ENCODE results near the gene MINAR1.

- no peak for TF ChIP-seq POLR2A (IDR thresholded peaks at IDR 0.05)
- TF ChIP-seq, protein P1, sequence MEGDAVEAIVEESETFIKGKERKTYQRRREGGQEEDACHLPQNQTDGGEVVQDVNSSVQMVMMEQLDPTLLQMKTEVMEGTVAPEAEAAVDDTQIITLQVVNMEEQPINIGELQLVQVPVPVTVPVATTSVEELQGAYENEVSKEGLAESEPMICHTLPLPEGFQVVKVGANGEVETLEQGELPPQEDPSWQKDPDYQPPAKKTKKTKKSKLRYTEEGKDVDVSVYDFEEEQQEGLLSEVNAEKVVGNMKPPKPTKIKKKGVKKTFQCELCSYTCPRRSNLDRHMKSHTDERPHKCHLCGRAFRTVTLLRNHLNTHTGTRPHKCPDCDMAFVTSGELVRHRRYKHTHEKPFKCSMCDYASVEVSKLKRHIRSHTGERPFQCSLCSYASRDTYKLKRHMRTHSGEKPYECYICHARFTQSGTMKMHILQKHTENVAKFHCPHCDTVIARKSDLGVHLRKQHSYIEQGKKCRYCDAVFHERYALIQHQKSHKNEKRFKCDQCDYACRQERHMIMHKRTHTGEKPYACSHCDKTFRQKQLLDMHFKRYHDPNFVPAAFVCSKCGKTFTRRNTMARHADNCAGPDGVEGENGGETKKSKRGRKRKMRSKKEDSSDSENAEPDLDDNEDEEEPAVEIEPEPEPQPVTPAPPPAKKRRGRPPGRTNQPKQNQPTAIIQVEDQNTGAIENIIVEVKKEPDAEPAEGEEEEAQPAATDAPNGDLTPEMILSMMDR (IDR thresholded peaks at IDR 0.05), result no peak
- TF ChIP-seq EP300 (IDR thresholded peaks at IDR 0.05), result no peak
These were observed 18.5 kb downstream of the MINAR1 start for GRCh38 chr15:79450648-79451047.

Measured in ovary (tissue), 3 donors.